Effector CD8-positive, alpha-beta T cell (primary cell): ENCODE data around the gene RFWD3.

ENCODE experiments used
- DNase-seq: peaks from one replicate; lab custom pipeline; 2025; lab: John Stamatoyannopoulos, UW

Gene RFWD3

DNA sequence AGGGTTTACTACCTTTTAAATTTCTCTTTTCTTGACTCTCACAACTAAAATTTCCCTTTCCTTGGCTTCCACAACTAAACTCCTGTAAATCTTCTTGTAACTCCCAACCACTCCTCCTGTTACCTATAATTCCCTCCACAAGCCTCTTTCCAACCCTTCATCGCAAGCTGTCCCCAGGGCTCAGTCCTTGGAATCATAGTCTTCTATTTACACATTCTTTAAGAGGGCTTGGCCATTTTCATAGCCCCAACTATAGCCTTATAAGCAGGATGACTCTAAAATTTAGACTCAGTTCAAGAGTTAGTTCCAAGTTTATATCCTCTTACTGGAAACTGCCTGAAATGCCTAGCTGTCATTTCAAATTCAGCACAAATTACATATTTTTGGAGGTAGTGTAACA lies 83.7 kb downstream of the RFWD3 start:
- no peak for DNase-seq

DNA sequence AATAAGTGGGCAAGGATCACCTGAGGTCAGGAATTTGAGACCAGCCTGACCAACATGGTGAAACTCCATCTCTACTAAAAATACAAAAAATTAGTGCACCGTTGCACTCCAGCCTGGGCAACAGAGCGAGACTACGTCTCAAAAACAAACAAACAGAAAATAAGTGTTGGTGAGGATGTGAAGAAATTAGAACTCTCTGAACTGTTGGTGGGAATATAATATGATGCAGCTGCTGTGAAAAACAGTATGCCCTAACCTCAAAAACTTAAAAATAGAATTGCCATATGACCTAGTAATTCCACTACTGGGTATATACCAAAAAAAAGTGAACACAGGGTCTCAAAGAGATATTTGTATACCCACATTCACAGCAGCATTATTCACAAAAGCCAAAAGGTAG lies 85.8 kb downstream of the RFWD3 start:
- no peak for DNase-seq

DNA sequence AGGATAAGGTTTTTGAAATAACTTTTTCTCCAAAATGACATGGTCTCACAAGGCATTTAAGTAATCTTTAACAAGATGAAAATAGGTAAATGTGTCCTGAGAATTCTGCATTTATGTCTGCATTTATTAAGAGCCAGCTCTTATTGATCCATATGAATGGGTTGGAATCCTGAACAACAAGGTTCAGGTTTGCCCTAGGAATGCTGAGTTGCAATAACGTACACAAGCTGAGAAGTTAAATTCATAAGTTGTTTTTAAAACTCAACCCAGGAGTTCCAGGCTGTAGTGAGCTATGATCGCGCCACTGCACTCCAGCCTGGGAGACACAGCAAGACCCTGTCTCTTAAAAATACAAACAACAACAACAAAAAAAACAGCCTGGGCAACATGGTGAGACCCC lies 87.8 kb downstream of the RFWD3 start:
- no peak for DNase-seq

DNA sequence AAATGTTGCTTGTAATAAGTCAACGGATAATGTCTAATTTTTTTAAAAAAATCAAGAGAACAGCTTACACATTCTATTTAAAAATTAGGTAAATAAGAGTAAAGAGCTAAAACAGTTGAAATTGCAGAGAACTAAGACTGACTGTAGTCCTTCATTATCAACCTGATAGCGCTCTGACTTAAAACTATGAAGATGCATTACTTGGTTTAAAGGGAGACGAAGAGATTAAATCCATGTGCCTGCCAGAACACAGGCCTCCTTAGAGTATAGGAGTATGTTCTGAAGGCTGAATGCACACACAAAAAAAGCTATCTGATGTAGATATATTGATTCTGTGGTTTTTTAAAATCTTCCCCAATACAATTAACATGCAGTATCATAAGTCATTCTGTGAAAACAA lies 88.2 kb downstream of the RFWD3 start:
- no peak for DNase-seq

DNA sequence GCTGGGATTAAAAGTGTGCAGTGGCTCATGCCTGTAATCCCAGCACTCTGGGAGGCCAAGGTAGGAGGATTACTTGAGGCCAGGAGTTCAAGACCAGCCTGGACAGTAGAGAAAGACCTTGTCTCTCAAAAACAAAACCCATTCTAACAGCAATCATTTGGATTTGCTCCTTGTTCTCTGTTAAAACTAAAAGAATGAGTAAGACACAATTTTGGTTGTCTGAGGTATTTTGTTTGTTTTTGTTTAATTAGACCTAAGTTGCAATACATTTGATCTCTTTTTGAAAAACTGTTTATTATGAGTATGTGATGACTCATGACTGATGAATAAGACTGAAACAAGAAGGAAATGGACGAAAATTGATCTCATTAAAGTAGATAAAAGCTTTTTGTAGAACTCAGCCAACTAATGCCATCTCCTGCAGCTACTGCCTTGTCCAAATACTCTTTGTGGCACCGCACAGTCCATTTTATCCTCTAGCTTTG lies 88.8 kb downstream of the RFWD3 start:
- no peak for DNase-seq

DNA sequence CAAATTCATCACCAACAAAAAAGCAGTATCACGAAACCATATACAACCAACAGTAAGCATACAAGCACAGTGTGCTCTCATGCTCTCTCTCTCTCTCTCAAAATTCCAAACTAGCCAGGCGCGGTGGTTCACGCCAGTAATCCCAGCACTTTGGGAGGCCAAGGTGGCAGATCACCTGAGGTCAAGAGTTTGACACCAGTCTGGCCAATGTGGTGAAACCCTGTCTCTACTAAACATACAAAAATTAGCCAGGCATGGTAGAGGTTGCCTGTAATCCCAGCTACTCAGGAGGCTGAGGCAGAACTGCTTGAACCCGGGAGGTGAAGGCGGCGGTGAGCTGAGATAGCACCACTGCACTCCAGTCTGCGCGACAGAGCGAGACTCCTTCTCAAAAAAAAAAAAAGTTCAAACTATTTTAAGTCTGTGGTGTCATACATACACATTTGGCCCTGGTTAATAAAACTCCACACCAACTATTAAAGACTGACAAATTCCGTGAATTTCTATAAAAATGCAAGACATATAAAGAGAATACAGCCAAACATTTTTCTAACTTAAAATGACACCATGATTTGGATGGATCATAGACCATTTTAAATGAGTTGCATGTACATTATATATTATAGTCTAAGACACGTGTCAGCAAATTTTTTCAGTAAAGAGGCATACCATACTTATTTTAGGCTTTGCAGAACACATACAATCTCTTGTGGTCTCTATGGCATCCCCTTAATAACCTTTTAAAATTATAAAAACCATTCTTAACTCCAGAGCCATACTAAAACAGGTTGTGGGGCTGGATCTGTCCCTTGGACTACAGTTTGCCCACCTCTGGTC lies 90.7 kb downstream of the RFWD3 start:
- DNase-seq = no peak

DNA sequence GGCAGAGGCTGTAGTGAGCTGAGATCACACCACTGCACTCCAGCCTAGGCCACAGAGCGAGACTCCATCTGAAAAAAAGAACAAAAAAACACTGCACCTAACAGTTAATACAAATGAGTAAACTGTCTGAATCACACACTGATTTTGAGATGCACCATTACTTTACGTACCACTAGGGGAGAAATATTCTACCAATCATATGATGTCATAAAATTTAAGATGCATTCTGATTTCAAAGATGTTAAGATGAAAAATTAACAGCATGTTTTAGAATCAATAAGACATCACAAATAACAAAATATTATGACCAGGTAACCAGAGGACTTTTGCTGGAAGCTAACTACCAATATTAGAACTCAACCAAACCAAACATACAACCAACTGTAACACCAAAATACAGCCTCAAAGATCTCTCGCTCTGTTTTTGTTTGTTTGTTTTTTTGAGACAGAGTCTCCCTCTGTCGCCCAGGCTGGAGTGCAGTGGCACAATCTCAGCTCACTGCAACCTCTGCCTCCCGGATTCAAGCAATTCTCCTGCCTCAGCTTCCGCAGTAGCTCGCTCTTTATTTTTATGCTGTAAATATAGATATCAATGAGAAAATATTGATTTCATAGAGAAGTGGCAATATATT lies 91.4 kb downstream of the RFWD3 start:
- DNase-seq = no peak

DNA sequence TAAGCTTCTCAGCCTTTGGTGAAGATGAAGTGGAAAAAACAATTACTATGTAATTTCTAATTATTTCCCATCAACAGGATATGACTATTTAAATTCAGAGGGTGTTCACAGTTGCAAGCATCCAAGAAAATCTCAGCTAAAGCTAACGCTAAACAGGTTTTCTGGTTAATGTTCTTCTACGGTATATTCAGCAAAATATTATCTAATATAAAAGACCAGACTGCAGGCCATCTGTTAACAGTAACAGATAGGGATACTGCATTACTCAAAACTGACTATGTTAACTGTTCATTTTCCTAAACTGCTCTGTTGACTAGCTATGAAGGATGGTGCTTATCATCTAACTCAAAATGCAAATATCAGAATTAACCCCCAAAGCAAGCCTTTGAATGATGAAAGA lies 92.5 kb downstream of the RFWD3 start:
- DNase-seq = no peak

DNA sequence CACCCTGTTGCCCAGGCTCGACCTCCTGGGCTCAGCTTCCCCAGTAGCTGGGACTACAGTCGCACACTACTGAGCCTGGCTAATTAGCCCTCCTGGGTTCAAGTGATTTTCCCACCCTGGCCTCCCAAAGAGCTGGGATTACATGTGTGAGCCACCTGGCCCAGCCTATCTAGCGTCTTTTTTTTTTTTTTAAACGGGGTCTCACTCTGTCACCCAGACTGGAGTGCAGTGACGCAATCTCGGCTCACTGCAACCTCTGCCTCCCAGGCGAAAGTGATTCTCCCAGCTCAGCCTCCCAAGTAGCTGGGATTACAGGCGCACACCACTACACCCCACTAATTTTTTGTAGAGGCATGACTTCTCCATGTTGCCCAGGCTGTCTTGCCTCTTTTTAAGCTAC lies 93.1 kb downstream of the RFWD3 start:
- no peak for DNase-seq
